ENCODE results near the gene IL16. TPM values are rescaled to one million over a fixed set of nuclear protein-coding genes. Genes with fewer than 3 reads are reported as not detected.

IL16 gene
- total RNA-seq, 2 experiments from 2014 or later, result 80.8 to 83.2 TPM

GRCh38 chr15:81268881-81269601, 72.4 kb downstream of the IL16 start:
- POLR2A ChIA-PET, result no interaction called here

GRCh38 chr15:81270188-81270587, 73.5 kb downstream of the IL16 start:
- ChIA-PET CTCF (interaction anchor here (1.9 kb wide), 1 partner anchor 66 kb away, joined by 4 read pairs; no protein-coding TSS in a partner anchor), POLR2A (no interaction called here)

More at GRCh38 chr15:81268881-81269601, 72.4 kb downstream of the IL16 start:
- CTCF ChIA-PET, result interaction anchor here (0.5 to 1.9 kb wide), 3 partner anchors 67 to 1017 kb away, joined by 3 to 4 read pairs (median 4); partner anchors contain the start of gene CTXND1

- CTCF ChIA-PET, result interaction anchor here (1.4 kb wide), 1 partner anchor 164 kb away, joined by 3 read pairs; no protein-coding TSS in a partner anchor
- POLR2A ChIA-PET, result no interaction called here
Measured at GRCh38 chr15:81270781-81271491, 74.3 kb downstream of the IL16 start.

- ChIA-PET CTCF (interaction anchor here (0.9 to 1.4 kb wide), 2 partner anchors 62 to 166 kb away, joined by 3 read pairs; no protein-coding TSS in a partner anchor), POLR2A (no interaction called here)
Measured at GRCh38 chr15:81271761-81272644, 75.3 kb downstream of the IL16 start.

- POLR2A ChIA-PET, result no interaction called here
- CTCF ChIA-PET, result interaction anchor here (1.1 to 3.2 kb wide), 4 partner anchors 15 to 127 kb away, joined by 3 to 21 read pairs (median 12); no protein-coding TSS in a partner anchor
Measured at GRCh38 chr15:81273200-81273599, 76.5 kb downstream of the IL16 start.

GRCh38 chr15:81273855-81274254, 77.2 kb downstream of the IL16 start:
- POLR2A ChIA-PET, result no interaction called here
- CTCF ChIA-PET, result interaction anchor here (0.6 to 3.2 kb wide), 9 partner anchors 8 to 947 kb away, joined by 3 to 21 read pairs (median 7); no protein-coding TSS in a partner anchor

GRCh38 chr15:81274255-81274654, 77.6 kb downstream of the IL16 start:
- CTCF ChIA-PET, result interaction anchor here (0.6 to 3.2 kb wide), 16 partner anchors 8 to 947 kb away, joined by 3 to 21 read pairs (median 6); partner anchors contain the start of gene STARD5
- POLR2A ChIA-PET, result no interaction called here

GRCh38 chr15:81274931-81275707, 78.4 kb downstream of the IL16 start:
- CTCF ChIA-PET, result interaction anchor here (0.5 to 3.2 kb wide), 25 partner anchors 9 to 255 kb away, joined by 3 to 21 read pairs (median 4); partner anchors contain the start of gene STARD5

GRCh38 chr15:81275711-81276392, 79.2 kb downstream of the IL16 start:
- ChIA-PET POLR2A (no interaction called here), CTCF (interaction anchor here (0.5 to 3.2 kb wide), 21 partner anchors 8 to 256 kb away, joined by 3 to 21 read pairs (median 5); no protein-coding TSS in a partner anchor)

More at GRCh38 chr15:81274931-81275707, 78.4 kb downstream of the IL16 start:
- POLR2A ChIA-PET, result no interaction called here

- ChIA-PET POLR2A (no interaction called here), CTCF (interaction anchor here (0.8 to 0.9 kb wide), 2 partner anchors 11 to 123 kb away, joined by 4 read pairs; no protein-coding TSS in a partner anchor)
Measured at GRCh38 chr15:81276967-81277366, 80.3 kb downstream of the IL16 start.

- POLR2A ChIA-PET, result no interaction called here
- CTCF ChIA-PET, result interaction anchor here (0.9 to 6.8 kb wide), 2 partner anchors 12 to 122 kb away, joined by 4 to 30 read pairs; no protein-coding TSS in a partner anchor
Measured at GRCh38 chr15:81277851-81278250, 81.2 kb downstream of the IL16 start.

- CTCF ChIA-PET, result interaction anchor here (6.8 kb wide), 1 partner anchor 12 kb away, joined by 30 read pairs; no protein-coding TSS in a partner anchor
- POLR2A ChIA-PET, result no interaction called here
Measured at GRCh38 chr15:81278306-81279029, 81.8 kb downstream of the IL16 start.

GRCh38 chr15:81279621-81280485, 83.2 kb downstream of the IL16 start:
- ChIA-PET POLR2A (no interaction called here), CTCF (interaction anchor here (1.1 to 6.8 kb wide), 2 partner anchors 12 to 14 kb away, joined by 3 to 30 read pairs; no protein-coding TSS in a partner anchor)

- POLR2A ChIA-PET, result no interaction called here
- CTCF ChIA-PET, result interaction anchor here (6.8 kb wide), 1 partner anchor 15 kb away, joined by 30 read pairs; no protein-coding TSS in a partner anchor
Measured at GRCh38 chr15:81280696-81281455, 84.2 kb downstream of the IL16 start.

GRCh38 chr15:81281456-81281735, 84.7 kb downstream of the IL16 start:
- ChIA-PET CTCF (interaction anchor here (6.8 kb wide), 1 partner anchor 15 kb away, joined by 30 read pairs; no protein-coding TSS in a partner anchor), POLR2A (no interaction called here)

All from activated CD8-positive, alpha-beta memory T cell treated with anti-CD3 and anti-CD28 coated beads for 36 hours (primary cell).